ENCODE results near the gene TTC34.

Gene TTC34

GRCh38 chr1:2612591-2613365, 188.7 kb downstream of the TTC34 start:
- Histone ChIP-seq H2AFZ (ENCODE audit: low read length) (no peak overlapping the region), H3K4me2 (ENCODE audit: low read depth, low read length, poor library complexity, severe bottlenecking) (no peak overlapping the region), H3K9me2 (replicated peaks; ENCODE audit: low read depth, low read length) (no peaks in the 10 kb centered on the region), H3K36me3 (ENCODE audit: insufficient read depth, low read length) (no peaks in the 10 kb centered on the region), H3K27me3 (ENCODE audit: insufficient read depth, low read length, poor library complexity, severe bottlenecking) (no peaks in the 10 kb centered on the region), H3K9me3 (ENCODE audit: insufficient read depth, low read depth, low read length) (peaks cover 9% of the 10 kb centered on the region; the same call in 1 of the 2 replicates), H3K9ac (ENCODE audit: low read depth, low read length, poor library complexity, severe bottlenecking) (no peak overlapping the region), H4K20me1 (ENCODE audit: insufficient read depth, low read length, poor library complexity, severe bottlenecking) (no peaks in the 10 kb centered on the region), H3K4me1 (ENCODE audit: insufficient read depth, low read length, poor library complexity, severe bottlenecking) (no peaks in the 10 kb centered on the region), H3K79me2 (ENCODE audit: insufficient read depth, low read length) (no peaks in the 10 kb centered on the region), H3F3A (ENCODE audit: low read depth) (no peaks in the 10 kb centered on the region), H3K4me3 (ENCODE audit: low read length, poor library complexity, severe bottlenecking) (no peak overlapping the region)
- TF ChIP-seq CTCF (conservative IDR thresholded peaks at IDR 0.05; ENCODE audit: low read length): no peak
- TF ChIP-seq EZH2phosphoT487 (IDR thresholded peaks at IDR 0.05; ENCODE audit: borderline replicate concordance): no peak

- no peak overlapping the region for H3K9ac ChIP-seq (ENCODE audit: low read depth, low read length, poor library complexity, severe bottlenecking)
- peaks cover 11% of the 10 kb centered on the region; the same call in 1 of the 2 replicates for H3K9me3 ChIP-seq (ENCODE audit: insufficient read depth, low read depth, low read length)
- H3K9me2 ChIP-seq (replicated peaks; ENCODE audit: low read depth, low read length): no peaks in the 10 kb centered on the region
- no peaks in the 10 kb centered on the region for H3F3A ChIP-seq (ENCODE audit: low read depth)
- no peaks in the 10 kb centered on the region for H3K79me2 ChIP-seq (ENCODE audit: insufficient read depth, low read length)
- H3K4me1 ChIP-seq (ENCODE audit: insufficient read depth, low read length, poor library complexity, severe bottlenecking): no peaks in the 10 kb centered on the region
- no peak overlapping the region for H2AFZ ChIP-seq (ENCODE audit: low read length)
- no peaks in the 10 kb centered on the region for H3K27me3 ChIP-seq (ENCODE audit: insufficient read depth, low read length, poor library complexity, severe bottlenecking)
- no peak overlapping the region for H3K4me2 ChIP-seq (ENCODE audit: low read depth, low read length, poor library complexity, severe bottlenecking)
- H4K20me1 ChIP-seq (ENCODE audit: insufficient read depth, low read length, poor library complexity, severe bottlenecking): no peaks in the 10 kb centered on the region
- no peaks in the 10 kb centered on the region for H3K36me3 ChIP-seq (ENCODE audit: insufficient read depth, low read length)
- H3K4me3 ChIP-seq (ENCODE audit: low read length, poor library complexity, severe bottlenecking): no peak overlapping the region
- no peak for TF ChIP-seq EZH2phosphoT487 (IDR thresholded peaks at IDR 0.05; ENCODE audit: borderline replicate concordance)
- no peak for TF ChIP-seq CTCF (conservative IDR thresholded peaks at IDR 0.05; ENCODE audit: low read length)
These were observed 189.7 kb downstream of the TTC34 start for GRCh38 chr1:2611621-2612437.

GRCh38 chr1:2611031-2611501, 190.4 kb downstream of the TTC34 start:
- Histone ChIP-seq H3K36me3 (ENCODE audit: insufficient read depth, low read length) (no peaks in the 10 kb centered on the region), H3K9me2 (replicated peaks; ENCODE audit: low read depth, low read length) (no peaks in the 10 kb centered on the region), H3K4me2 (ENCODE audit: low read depth, low read length, poor library complexity, severe bottlenecking) (no peak overlapping the region), H3K4me1 (ENCODE audit: insufficient read depth, low read length, poor library complexity, severe bottlenecking) (no peaks in the 10 kb centered on the region), H3K9me3 (ENCODE audit: insufficient read depth, low read depth, low read length) (peaks cover 14% of the 10 kb centered on the region; the same call in 1 of the 2 replicates), H4K20me1 (ENCODE audit: insufficient read depth, low read length, poor library complexity, severe bottlenecking) (no peaks in the 10 kb centered on the region), H3K27me3 (ENCODE audit: insufficient read depth, low read length, poor library complexity, severe bottlenecking) (no peaks in the 10 kb centered on the region), H2AFZ (ENCODE audit: low read length) (no peak overlapping the region), H3K79me2 (ENCODE audit: insufficient read depth, low read length) (no peaks in the 10 kb centered on the region), H3K4me3 (ENCODE audit: low read length, poor library complexity, severe bottlenecking) (no peak overlapping the region), H3F3A (ENCODE audit: low read depth) (no peaks in the 10 kb centered on the region), H3K9ac (ENCODE audit: low read depth, low read length, poor library complexity, severe bottlenecking) (no peak overlapping the region)
- TF ChIP-seq CTCF (conservative IDR thresholded peaks at IDR 0.05; ENCODE audit: low read length) (no peak), EZH2phosphoT487 (IDR thresholded peaks at IDR 0.05; ENCODE audit: borderline replicate concordance) (no peak)

Data from Loucy (cell line).